Esophagus mucosa (tissue), 1 donor: Measurements from ENCODE around the gene TIAM2. TPM values are rescaled to one million over a fixed set of nuclear protein-coding genes. Genes with fewer than 3 reads are reported as not detected.
"Not testable (repeated sequence)": the region's sequence is repeated elsewhere in the genome, so short reads cannot be mapped to it uniquely, and the experiment has no call there.

ENCODE experiments used
- ATAC-seq: fragments of 200-7000 bp; cut with Tn5 transposase; one replicate; pipeline ENCODE4 v1.9.1; 2020
- total RNA-seq: library from RNA; stranded (reverse); gene quantifications from one replicate; pipeline ENCODE4 v1.2.4, GENCODE V29; 2023
- donor health status: DM: yes; HTN: yes; CAD: no.

The TIAM2 gene
- total RNA-seq, result 3.1 TPM

- ATAC-seq, result no peak
Observed at GRCh38 chr6:154995254-154996015, at the start of gene TIAM2. Gene TIAM2, plus strand, starts transcription at chr6:154995315. Its CDS starts 133,909 bp downstream, at chr6:155129224.

GRCh38 chr6:154950979-154951344 lies 44.2 kb upstream of the TIAM2 start:
- no peak for ATAC-seq

- ATAC-seq, result peak; percentile 74
Observed at GRCh38 chr6:154951345-154952200, 43.5 kb upstream of the TIAM2 start.

- no peak for ATAC-seq
Observed at GRCh38 chr6:154953644-154954043, 41.5 kb upstream of the TIAM2 start.

GRCh38 chr6:154954347-154954746 lies 40.8 kb upstream of the TIAM2 start:
- ATAC-seq, result no peak

GRCh38 chr6:154956771-154957522 lies 38.2 kb upstream of the TIAM2 start:
- no peak for ATAC-seq

GRCh38 chr6:154958469-154958868 lies 36.6 kb upstream of the TIAM2 start:
- ATAC-seq, result no peak

- ATAC-seq, result no peak
Observed at GRCh38 chr6:154960299-154960843, 34.7 kb upstream of the TIAM2 start.

- ATAC-seq, result no peak
Observed at GRCh38 chr6:154960854-154961530, 34.1 kb upstream of the TIAM2 start.

- peak; percentile 86 for ATAC-seq
Observed at GRCh38 chr6:154962753-154963152, 32.4 kb upstream of the TIAM2 start.

GRCh38 chr6:154966065-154966770 lies 28.9 kb upstream of the TIAM2 start:
- ATAC-seq, result not testable (repeated sequence)

- peak; percentile 49 for ATAC-seq
Observed at GRCh38 chr6:154969796-154970195, 25.3 kb upstream of the TIAM2 start.

- no peak for ATAC-seq
Observed at GRCh38 chr6:154974485-154975149, 20.5 kb upstream of the TIAM2 start.

GRCh38 chr6:154977588-154977987 lies 17.5 kb upstream of the TIAM2 start:
- ATAC-seq, result no peak

GRCh38 chr6:154980273-154981078 lies 14.6 kb upstream of the TIAM2 start:
- ATAC-seq, result no peak

- ATAC-seq, result peak; percentile 66
Observed at GRCh38 chr6:154981079-154981870, 13.8 kb upstream of the TIAM2 start.

- ATAC-seq, result no peak
Observed at GRCh38 chr6:154984146-154984545, 11.0 kb upstream of the TIAM2 start.

- ATAC-seq, result no peak
Observed at GRCh38 chr6:154986787-154987235, 8.3 kb upstream of the TIAM2 start.

GRCh38 chr6:154989448-154989847 lies 5.7 kb upstream of the TIAM2 start:
- no peak for ATAC-seq
